ENCODE data around the gene FAM89A. TPM values are rescaled to one million over a fixed set of nuclear protein-coding genes. Genes with fewer than 3 reads are reported as not detected.

The FAM89A gene
- total RNA-seq, 1 experiment from 2014 or later = 1.5 TPM

- no peak overlapping the region for H3T11ph ChIP-seq (ENCODE audit: low read length)
- H3K9me3 ChIP-seq (ENCODE audit: control insufficient read depth, low read depth, low read length) = no peaks in the 10 kb centered on the region
- Mint-ChIP-seq H3K36me3 (ENCODE audit: insufficient read depth in 1 of 3, low read depth in 3 of 3) (peaks cover 0 to 21% (median 15%) of the 10 kb centered on the region in 3 experiments; a peak in 6 of 7 replicates), H3K27ac (no peak overlapping the region), H3K9me3 (peaks cover 19 to 25% of the 10 kb centered on the region in 2 experiments), H3K4me1 (no peaks in the 10 kb centered on the region), H3K4me3 (no peak overlapping the region), H3K27me3 (ENCODE audit: low read depth) (peaks cover 39% of the 10 kb centered on the region)
- no peak overlapping the region for H2BK20ac ChIP-seq (ENCODE audit: low read depth, low read length, poor library complexity, severe bottlenecking)
- H3K23ac ChIP-seq (ENCODE audit: insufficient read length, low read depth, low read length) = no peak overlapping the region
- no peaks in the 10 kb centered on the region for H3K79me1 ChIP-seq (ENCODE audit: insufficient read depth, low read depth, low read length, poor library complexity, severe bottlenecking)
- no peaks in the 10 kb centered on the region for H3K4me1 ChIP-seq (ENCODE audit: insufficient read depth, low read length)
- no peak for DNase-seq
- H3K79me2 ChIP-seq (ENCODE audit: insufficient read depth, low read length) = no peaks in the 10 kb centered on the region
- H4K20me1 ChIP-seq (ENCODE audit: control insufficient read depth, insufficient read depth, insufficient read length) = no peaks in the 10 kb centered on the region
- no peak overlapping the region for H4K91ac ChIP-seq (ENCODE audit: insufficient read length, low read depth, low read length)
- WGBS (ENCODE audit: extremely low coverage, insufficient read length, low lambda C conversion rate) = no CpG with 5 or more reads among the region's 4 CpGs
- H2AK5ac ChIP-seq (ENCODE audit: insufficient read length, low read length) = no peak overlapping the region
- no peak overlapping the region for H3K56ac ChIP-seq (ENCODE audit: insufficient read length, low read depth, low read length)
- no peak overlapping the region for H3K18ac ChIP-seq (ENCODE audit: insufficient read length, low read depth, low read length)
- H2AFZ ChIP-seq (ENCODE audit: low read length) = no peak overlapping the region
- H2BK12ac ChIP-seq (ENCODE audit: insufficient read length, low read depth, low read length) = no peak overlapping the region
- no peak overlapping the region for H3K9ac ChIP-seq (ENCODE audit: extremely low read depth, insufficient read length, low read length)
- TF ChIP-seq CTCF (conservative IDR thresholded peaks at IDR 0.05) = no peak
- H4K5ac ChIP-seq (ENCODE audit: insufficient read length, low read depth, low read length) = no peak overlapping the region
- no peak overlapping the region for H2BK15ac ChIP-seq (ENCODE audit: low read depth, low read length)
- H3K27ac ChIP-seq (ENCODE audit: insufficient read length, low read depth, low read length) = no peak overlapping the region
- H4K8ac ChIP-seq (replicated peaks; ENCODE audit: insufficient read length, low read depth, low read length) = no peak overlapping the region
- no peaks in the 10 kb centered on the region for H3K27me3 ChIP-seq (ENCODE audit: insufficient read depth, low read length)
- no peak overlapping the region for H3K4ac ChIP-seq (ENCODE audit: low read depth, low read length)
- no peak overlapping the region for H3K14ac ChIP-seq (ENCODE audit: insufficient read depth, low read length)
- H3K4me2 ChIP-seq (ENCODE audit: insufficient read depth, insufficient read length, low read length) = no peak overlapping the region
- no peaks in the 10 kb centered on the region for H3K23me2 ChIP-seq (ENCODE audit: insufficient read length, low read depth, low read length, poor library complexity, severe bottlenecking)
- no peak overlapping the region for H2BK120ac ChIP-seq (ENCODE audit: low read depth, low read length, poor library complexity, severe bottlenecking)
- H2BK5ac ChIP-seq (ENCODE audit: insufficient read length, low read length) = no peak overlapping the region
Observed at GRCh38 chr1:231000201-231000600, 39.9 kb downstream of the FAM89A start.
